Choroid plexus epithelial cell (primary cell): ENCODE measurements around the gene SLC9A8.

Experiments used
- DNase-seq: peaks from one replicate; pipeline ENCODE4 v3.0.0-alpha.2; 2010; ENCODE audit warnings: low read depth
- H3K4me3 ChIP-seq: 2 replicates; pipeline ENCODE4 v1.5.1; 2011; ENCODE audit warnings: low read depth, mild to moderate bottlenecking, control low read depth, low read length, moderate library complexity
- CTCF ChIP-seq: conservative IDR thresholded peaks from 2 replicates; pipeline ENCODE4 v1.5.1; 2011; ENCODE audit warnings: low read depth, mild to moderate bottlenecking, control low read depth, inconsistent platforms, low read length, moderate library complexity

Gene SLC9A8

DNA sequence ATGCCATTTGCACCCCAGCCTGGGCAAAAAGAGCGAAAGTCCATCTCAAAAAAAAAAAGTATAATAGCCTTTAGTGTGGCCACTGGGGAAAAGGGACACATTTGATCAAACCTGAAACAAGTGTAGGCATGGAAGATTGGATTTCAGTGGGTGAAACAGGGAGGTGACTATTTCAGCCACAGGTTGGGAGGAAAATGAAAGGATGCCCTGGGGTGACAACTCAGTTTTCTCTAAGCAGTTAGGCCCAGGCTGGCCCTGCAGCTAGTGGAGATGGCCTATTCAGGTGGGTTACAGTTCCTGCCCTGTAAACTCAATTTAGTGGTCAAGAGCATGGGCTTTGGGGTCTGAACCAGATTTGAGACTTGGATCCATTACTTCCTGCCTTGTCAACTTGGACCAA is 66.3 kb downstream of the SLC9A8 start:
- DNase-seq = no peak
- H3K4me3 ChIP-seq = no peak overlapping the region

DNA sequence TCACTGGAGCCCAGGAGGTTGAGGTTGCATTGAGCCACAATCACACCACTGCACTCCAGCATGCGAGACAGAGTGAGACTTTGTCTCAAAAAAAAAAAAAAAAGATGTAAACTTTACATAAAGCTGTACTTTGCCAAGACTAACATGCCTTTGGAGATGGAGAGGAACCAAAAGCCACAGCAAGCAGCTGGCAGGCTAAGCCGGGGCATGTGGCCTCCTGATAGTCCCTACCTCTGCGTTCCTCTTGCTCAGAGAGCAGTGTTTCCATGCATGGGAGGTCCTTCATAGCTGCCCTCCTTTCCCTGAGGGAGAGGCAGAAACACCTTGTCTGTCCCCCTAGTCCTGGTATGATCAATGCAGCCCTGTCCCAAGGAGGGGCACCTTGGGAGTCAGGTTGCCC is 67.5 kb downstream of the SLC9A8 start:
- no peak for TF ChIP-seq CTCF
- H3K4me3 ChIP-seq = no peak overlapping the region
- DNase-seq = peak; percentile 68

More for the DNA sequence above, 66.3 kb downstream of the SLC9A8 start:
- TF ChIP-seq CTCF = no peak

DNA sequence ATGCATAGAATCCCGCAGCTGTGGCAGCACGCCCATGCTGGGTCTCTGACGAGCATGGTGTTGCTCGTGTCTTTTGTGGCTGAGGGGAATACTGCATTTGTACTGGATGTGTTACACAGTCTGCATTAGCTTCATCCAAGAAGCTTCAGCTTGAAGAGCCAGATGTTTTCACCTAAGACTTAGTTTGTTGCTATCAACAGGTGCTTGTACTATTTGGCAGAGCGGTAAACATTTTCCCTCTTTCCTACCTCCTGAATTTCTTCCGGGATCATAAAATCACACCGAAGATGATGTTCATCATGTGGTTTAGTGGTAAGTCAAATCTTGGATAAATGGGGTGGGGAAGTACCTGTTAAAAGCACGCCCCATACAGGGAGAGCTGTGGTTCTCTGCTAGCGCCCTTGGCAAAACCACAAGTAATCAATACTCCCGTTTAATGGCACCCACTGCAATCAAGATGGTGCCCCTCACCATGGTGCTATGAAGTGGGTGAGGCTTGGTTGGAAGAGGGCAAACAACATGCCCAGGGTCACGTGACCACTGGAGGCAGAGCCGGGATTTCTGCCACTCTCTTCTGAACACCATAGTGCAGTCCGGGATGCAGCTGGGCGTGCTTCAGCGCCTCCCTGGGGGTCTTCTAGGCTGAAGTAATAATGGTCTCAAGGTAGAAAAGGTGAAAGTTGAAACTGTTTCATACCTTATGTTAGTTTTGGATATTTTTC is 68.3 kb downstream of the SLC9A8 start:
- no peak for TF ChIP-seq CTCF
- no peak overlapping the region for H3K4me3 ChIP-seq
- no peak for DNase-seq

DNA sequence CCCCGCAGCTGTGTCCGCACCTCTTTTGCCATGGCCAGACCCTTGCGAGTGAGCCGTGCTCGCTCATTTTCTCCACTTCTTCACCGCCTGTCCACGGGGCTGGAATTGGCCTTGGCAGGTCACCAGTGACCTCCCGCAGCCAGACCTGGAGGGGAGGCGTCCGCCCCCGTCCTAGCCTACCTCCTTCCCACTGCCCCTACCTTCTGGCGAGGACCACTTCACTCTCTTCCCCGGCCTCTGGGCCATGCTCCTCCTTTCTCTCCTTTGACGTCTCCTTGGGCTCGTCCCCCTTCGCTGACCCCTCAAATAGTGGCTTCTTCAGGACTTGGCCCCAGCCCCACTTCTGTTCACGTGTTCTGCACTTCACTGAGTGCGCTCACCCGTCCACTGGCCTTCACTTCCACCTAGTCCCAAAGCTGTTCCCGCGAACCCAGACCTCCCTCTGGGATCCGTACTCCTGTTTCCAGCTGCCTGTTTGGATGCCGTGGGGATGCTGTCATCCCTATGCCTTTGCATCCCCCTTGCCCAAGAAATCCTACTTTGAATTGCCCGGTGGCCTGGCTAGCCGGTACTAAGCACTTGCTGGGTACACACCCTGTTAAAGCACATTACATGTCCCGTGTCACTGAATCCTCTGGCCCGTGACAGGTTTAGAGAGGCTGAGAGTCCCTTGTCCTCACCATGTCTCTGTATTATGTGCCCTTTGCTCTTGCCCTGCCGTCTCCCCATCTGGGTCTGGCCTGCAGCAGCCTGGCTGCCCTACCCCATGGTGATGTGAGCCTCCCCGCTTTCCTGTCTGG is 69.7 kb downstream of the SLC9A8 start:
- H3K4me3 ChIP-seq = no peak overlapping the region
- no peak for TF ChIP-seq CTCF
- DNase-seq = no peak

- DNase-seq = no peak
- TF ChIP-seq CTCF = no peak
- H3K4me3 ChIP-seq = no peak overlapping the region
Measured at GRCh38 chr20:49883246-49883802, 70.7 kb downstream of the SLC9A8 start.

DNA sequence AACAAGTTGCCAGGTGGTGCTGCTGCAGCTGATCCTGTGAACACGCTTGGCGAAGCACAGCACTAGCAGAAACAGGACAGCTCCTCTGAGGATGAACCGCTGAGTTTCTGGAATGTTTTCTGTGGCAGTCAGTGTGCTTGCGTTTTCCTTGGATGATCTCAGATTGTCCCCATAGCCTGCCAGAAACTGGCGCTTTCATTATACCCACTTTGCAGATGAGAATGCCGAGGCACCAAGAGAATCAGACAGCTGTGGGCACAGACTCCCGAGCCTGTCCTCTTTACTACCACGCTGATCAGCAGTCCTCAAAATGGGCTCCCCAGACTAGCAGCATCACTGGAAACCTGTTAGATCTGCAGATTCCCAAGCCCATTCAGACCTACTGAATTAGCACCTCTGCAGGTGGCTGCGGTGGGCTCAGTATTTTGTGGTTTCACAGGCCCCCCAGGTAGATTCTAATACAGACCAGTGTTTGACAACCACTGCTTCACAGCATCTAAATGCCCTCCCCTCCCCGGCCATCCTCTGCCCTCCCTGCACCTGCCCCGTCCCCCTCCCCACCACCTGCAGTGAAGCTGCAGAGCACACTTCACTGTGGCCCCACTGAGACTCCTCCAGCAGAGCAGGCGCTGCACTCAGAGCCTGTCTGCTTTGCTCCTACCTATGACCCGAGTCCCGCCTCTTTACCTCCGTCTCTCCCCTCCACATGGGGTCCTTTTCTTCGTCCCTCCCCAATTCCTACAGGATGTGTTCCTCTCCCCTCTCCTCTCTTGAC is 73.1 kb downstream of the SLC9A8 start:
- H3K4me3 ChIP-seq = no peak overlapping the region
- DNase-seq = no peak
- TF ChIP-seq CTCF = no peak
